ENCODE results near the gene SDC1. TPM values are rescaled to one million over a fixed set of nuclear protein-coding genes. Genes with fewer than 3 reads are reported as not detected.

The SDC1 gene
- total RNA-seq, 1 experiment from 2014 or later, result 117 TPM

DNA sequence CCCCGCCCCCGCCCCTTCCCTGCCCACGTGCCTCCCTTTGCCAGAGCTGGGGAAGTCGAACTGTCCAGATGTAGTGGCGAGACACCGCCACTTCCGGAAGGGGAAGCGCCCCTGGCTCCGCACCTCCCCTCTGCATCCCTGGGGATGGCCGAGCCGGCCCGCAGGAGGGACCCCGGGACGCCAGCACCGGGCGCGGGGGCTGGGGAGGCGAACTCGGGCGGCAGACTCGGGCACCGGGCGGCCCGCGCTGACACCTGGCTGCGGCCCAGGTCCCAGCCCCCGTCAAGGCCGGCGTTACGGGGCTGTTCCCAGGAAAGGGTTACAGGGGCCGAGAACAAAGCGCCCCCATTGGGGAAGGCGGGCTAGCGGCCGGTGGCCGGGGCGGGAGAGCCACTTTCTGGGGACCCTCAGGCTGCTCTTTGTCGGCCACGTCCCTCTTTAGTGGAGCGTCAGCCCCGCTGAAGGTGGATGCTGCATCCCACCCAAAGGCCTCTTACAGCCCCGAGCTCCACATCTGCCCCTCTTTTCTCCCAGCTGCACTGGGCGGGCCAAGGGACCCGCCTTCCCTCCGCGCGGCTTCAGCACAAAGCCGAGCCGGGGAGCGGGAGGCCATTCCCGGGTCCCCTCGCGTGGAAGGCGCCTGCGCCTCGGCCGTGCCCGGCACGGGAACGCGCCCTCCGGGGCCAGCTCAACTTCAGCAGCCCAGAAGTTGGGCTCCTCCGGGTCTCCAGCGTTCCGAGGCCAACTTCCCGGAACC is 1.3 kb downstream of the SDC1 start:
- peaks cover 39% of the 10 kb centered on the region for H3K36me3 ChIP-seq
- no peaks in the 10 kb centered on the region for H3K27me3 ChIP-seq (replicated peaks)
- H3K4me3 ChIP-seq, result peak overlapping the region; percentile 86
- peaks cover 58% of the 10 kb centered on the region for H3K4me1 ChIP-seq (replicated peaks)
- H3K9me3 ChIP-seq (replicated peaks), result peaks cover 5% of the 10 kb centered on the region; the same call in 1 of the 2 replicates
- peak; percentile 71 to 73 for DNase-seq (ENCODE audit: low read depth in 1 of 2, low spot score in 2 of 2)
- H3K27ac ChIP-seq, result peak overlapping the region; percentile 48

GRCh38 chr2:20222769-20223406 is 2.0 kb downstream of the SDC1 start:
- Histone ChIP-seq H3K4me1 (replicated peaks) (peaks cover 58% of the 10 kb centered on the region), H3K9me3 (replicated peaks) (peaks cover 5% of the 10 kb centered on the region; the same call in 1 of the 2 replicates), H3K27me3 (replicated peaks) (no peaks in the 10 kb centered on the region), H3K27ac (peak overlapping the region; percentile 61; the same call in 1 of the 2 replicates), H3K4me3 (peak overlapping the region; percentile 86), H3K36me3 (peaks cover 46% of the 10 kb centered on the region)
- peak in 1 of 2 experiments; percentile 18 for DNase-seq (ENCODE audit: low read depth in 1 of 2, low spot score in 2 of 2)

- peaks cover 5% of the 10 kb centered on the region; the same call in 1 of the 2 replicates for H3K9me3 ChIP-seq (replicated peaks)
These were observed 2.7 kb downstream of the SDC1 start for GRCh38 chr2:20222014-20222768.

DNA sequence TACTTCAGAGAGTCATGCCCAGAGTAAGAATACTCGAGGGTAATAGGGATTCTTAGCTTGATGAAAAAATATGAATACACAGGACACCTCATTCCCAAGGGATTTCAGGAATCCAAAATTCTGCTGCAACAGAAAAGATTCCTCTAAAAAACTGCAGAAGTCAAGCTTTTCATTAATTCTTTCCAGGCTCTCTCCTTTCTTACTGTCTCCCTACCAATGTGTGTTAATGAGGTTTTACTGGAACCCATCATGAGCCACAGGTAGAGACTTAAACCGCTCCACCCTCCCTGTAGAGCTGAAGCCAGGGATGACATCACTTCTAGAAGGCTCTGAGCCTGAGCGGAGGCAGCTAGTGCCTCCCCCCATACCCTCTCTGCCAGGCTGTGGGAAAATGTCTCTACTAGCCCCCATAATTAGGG is 3.4 kb downstream of the SDC1 start:
- Histone ChIP-seq H3K4me3 (no peak overlapping the region), H3K27me3 (replicated peaks) (no peaks in the 10 kb centered on the region), H3K4me1 (replicated peaks) (peaks cover 58% of the 10 kb centered on the region), H3K36me3 (peaks cover 46% of the 10 kb centered on the region), H3K9me3 (replicated peaks) (peaks cover 5% of the 10 kb centered on the region; the same call in 1 of the 2 replicates), H3K27ac (peak overlapping the region; percentile 61)
- peak in 1 of 2 experiments; percentile 77 for DNase-seq (ENCODE audit: low read depth in 1 of 2, low spot score in 2 of 2)

More at GRCh38 chr2:20222014-20222768, 2.7 kb downstream of the SDC1 start:
- Histone ChIP-seq H3K27ac (peak overlapping the region; percentile 61), H3K27me3 (replicated peaks) (no peaks in the 10 kb centered on the region), H3K36me3 (peaks cover 46% of the 10 kb centered on the region), H3K4me1 (replicated peaks) (peaks cover 58% of the 10 kb centered on the region), H3K4me3 (no peak overlapping the region; the same call in 1 of the 2 replicates)
- no peak for DNase-seq (ENCODE audit: low read depth in 1 of 2, low spot score in 2 of 2)

DNA sequence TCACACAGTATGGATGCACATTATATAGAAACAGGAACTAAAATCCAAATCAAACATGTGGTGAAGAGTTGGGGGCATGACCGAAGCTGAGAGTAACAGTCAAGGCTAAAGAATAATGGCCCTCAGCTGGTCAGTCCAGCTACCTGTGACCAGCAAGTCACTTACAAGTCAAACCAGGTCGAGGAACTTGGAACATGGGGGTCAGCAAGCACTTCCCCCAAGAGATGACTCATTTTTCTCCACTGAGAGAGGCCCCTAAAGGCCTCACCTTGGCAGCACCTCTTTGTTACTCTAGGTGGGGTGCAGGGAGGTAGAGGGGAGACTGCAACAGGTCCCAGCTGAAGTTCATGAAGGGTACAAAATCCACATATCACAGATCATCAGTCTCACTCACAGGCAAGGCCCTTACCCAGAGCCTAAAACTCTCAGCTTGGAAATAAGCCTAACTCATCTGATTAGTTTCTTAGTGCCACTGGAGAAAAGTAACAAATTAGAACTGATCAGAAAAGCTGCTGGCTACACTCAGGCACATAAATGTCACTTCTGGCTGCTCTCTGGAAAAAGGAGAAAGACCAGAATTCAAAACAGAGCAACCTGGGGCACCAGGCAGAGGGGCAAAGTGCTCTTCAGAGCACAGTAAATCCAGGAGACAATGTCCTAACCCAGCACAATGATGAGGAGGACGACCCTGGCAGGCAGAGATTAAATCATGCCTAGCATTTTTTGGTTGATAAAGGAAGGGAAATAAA is 4.0 kb downstream of the SDC1 start:
- peak overlapping the region; percentile 61 for H3K27ac ChIP-seq
- H3K4me3 ChIP-seq, result no peak overlapping the region
- H3K4me1 ChIP-seq (replicated peaks), result peaks cover 58% of the 10 kb centered on the region
- no peaks in the 10 kb centered on the region for H3K27me3 ChIP-seq (replicated peaks)
- peaks cover 46% of the 10 kb centered on the region for H3K36me3 ChIP-seq
- no peak for DNase-seq (ENCODE audit: low read depth in 1 of 2, low spot score in 2 of 2)
- peaks cover 5% of the 10 kb centered on the region; the same call in 1 of the 2 replicates for H3K9me3 ChIP-seq (replicated peaks)

DNA sequence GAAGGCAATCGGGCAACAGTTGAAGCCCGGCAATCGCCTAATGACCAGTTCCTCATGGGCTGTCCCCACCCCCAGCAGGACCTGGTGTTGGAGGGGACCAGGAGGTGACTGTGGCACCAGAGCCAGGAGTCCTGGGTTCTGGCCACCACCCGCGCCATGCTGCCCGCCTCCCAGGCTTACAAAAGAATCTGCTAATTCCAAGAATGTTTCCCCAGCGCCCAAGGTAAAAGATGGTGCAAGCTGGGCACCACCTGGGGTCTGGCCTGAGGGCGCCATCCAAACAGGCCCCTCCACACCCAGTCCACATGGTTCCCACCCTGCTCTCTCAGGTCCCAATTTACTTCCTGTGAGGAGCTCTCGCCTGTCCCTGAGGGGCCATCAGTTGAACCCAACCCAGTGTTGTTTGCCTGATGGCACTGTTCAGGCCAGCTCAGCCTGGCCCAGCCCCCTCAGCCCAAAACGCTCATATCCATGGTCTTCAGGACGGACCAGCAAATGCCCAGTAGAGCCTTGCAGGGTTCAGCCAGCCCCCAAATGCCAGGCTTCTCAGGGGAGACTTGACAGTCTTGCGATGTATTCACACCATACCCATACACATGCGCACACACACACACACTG is 5.1 kb downstream of the SDC1 start:
- DNase-seq (ENCODE audit: low read depth in 1 of 2, low spot score in 2 of 2), result no peak
- H3K27me3 ChIP-seq (replicated peaks), result no peaks in the 10 kb centered on the region
- H3K9me3 ChIP-seq (replicated peaks), result peaks cover 5% of the 10 kb centered on the region; the same call in 1 of the 2 replicates

DNA sequence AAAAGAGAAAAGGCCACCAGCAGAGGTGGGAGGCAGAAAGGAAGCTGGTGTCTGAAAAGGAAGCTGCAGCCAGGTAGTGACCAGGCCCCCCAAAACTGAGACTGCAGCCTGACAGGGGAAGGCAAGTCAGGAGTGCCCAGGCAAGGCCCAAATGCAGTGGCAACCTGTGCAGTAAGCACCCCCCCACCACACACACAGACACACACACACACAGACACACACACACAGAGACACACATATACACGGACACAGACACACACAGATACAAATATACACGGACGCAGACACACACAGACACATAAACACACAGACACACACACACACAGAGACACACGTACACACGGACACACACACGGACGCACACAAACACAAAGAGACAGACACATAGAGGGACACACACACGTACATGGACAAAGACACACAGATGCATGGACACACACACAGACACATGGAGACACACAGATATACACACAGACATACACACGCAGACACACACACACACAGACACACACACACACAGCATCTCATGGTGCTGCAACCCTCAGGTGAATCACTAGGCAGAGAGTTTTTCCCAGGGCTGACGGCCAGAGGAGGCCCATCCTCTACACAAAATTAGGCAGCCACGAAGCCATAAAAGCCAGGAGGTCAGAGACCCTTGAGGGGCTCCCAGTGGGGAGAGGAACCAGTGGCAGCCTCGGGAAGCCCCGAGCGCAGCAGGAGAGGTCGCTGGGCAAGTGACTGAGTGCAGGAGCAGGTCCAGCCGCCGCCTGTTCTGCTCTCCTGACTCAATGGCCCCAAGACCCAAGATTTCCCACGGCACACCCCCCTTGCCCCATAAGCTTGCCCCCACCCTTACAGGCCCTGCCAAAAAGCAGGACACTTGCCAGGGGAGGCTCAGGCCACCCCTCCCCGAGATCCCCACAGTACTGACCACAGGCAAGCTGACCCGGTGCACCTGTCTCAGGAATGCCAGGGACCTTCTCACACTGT is 6.3 kb downstream of the SDC1 start:
- DNase-seq (ENCODE audit: low read depth in 1 of 2, low spot score in 2 of 2), result no peak
- Histone ChIP-seq H3K4me1 (replicated peaks) (peaks cover 37% of the 10 kb centered on the region), H3K27me3 (replicated peaks) (no peaks in the 10 kb centered on the region), H3K4me3 (no peak overlapping the region), H3K9me3 (replicated peaks) (no peaks in the 10 kb centered on the region), H3K27ac (no peak overlapping the region), H3K36me3 (peaks cover 37% of the 10 kb centered on the region)

More for the DNA sequence above, 5.1 kb downstream of the SDC1 start:
- peaks cover 46% of the 10 kb centered on the region for H3K36me3 ChIP-seq
- no peak overlapping the region for H3K27ac ChIP-seq
- H3K4me1 ChIP-seq (replicated peaks), result peaks cover 50% of the 10 kb centered on the region
- no peak overlapping the region for H3K4me3 ChIP-seq

DNA sequence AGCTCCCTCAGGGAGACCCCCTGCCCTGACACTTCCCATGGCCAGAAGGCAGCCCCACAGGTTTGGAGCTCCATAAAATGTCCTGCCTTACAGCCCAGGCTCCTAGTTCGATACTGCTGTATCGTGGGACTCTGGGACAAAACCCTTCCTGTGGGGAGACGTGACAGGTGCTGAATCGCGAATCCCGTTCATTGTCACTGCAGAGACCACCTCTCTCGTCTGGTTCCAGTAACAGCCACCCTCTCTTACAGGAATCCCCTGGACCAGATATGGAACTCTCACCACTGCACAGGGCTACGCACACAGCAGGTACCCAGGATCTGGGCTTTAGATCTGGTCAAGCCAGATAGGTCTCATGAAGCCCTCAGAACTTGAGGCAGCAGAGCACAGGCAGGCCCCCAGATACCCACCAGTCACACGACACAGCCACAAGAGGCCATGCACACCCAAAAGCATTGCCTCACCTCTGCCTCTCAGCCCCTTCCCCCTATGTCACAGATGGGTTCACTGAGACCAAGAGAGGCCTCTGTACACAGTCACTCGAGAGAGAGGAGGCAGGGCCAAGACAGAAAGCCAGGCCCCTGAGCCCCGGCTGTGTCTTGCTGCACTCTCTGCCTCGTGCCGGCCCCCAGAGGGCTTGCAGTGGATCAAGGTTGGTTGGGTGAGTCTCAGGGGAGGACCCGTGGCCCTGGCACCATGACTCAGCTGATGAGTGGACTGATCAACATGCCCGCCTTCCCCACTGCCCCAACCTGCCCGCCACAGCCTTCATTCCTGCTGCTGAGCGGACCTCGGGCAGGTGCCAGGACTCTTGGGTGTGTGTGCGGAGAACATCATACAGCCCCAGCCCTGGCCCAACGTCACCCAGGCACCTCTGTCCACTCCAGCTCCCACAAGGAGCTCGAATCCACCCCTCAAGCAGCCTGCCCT is 7.6 kb downstream of the SDC1 start:
- Histone ChIP-seq H3K27ac (no peak overlapping the region), H3K9me3 (replicated peaks) (no peaks in the 10 kb centered on the region), H3K36me3 (peaks cover 27% of the 10 kb centered on the region), H3K4me1 (replicated peaks) (peaks cover 24% of the 10 kb centered on the region), H3K27me3 (replicated peaks) (no peaks in the 10 kb centered on the region), H3K4me3 (no peak overlapping the region)
- DNase-seq (ENCODE audit: low read depth in 1 of 2, low spot score in 2 of 2), result no peak

- H3K9me3 ChIP-seq (replicated peaks), result no peaks in the 10 kb centered on the region
- H3K4me1 ChIP-seq (replicated peaks), result peaks cover 15% of the 10 kb centered on the region
- no peak for DNase-seq (ENCODE audit: low read depth in 1 of 2, low spot score in 2 of 2)
- H3K36me3 ChIP-seq, result peaks cover 27% of the 10 kb centered on the region
- H3K4me3 ChIP-seq, result no peak overlapping the region
- H3K27me3 ChIP-seq (replicated peaks), result no peaks in the 10 kb centered on the region
- H3K27ac ChIP-seq, result no peak overlapping the region
These were observed 8.6 kb downstream of the SDC1 start for GRCh38 chr2:20216130-20217025.

DNA sequence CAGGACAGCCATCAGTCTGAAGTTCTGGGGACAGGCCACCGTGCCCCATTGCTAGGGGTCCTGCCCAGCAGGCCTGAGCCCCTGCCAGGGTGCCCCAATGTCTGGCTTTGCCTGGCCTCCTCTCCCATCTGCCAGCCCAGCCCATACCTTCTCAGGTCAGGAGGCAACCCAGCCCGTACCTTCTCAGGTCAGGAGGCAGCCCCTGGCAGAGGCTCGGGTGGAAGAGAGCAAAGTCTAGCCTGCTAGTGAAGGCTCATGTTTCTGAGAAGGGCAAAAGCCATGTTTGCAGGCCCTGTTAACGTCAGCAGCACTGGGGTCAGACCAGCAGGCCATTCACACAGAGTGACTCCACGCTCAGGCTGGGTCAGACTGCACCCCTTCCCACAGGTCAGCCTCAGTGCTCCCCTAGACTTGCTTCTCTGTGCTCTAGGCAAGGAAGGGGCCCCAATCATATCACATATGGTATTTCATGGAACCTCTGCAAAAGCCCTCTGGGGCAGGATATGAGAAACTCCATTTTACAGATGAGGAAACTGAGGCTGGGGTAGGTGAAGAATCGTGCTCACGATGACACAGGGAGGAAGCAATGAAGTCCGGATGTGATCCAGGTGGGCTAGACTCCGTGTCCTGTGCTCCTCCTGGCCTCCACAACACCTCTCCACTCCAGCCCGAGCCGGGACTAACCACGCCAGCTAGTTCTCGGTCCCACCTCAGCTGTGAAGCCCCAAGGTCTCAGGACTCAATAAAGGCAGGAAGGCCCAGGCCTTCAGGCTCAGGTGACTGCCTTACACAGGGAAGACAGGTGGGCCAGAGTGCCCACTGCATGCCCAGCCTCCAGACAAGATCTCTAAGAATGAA is 9.5 kb downstream of the SDC1 start:
- Histone ChIP-seq H3K9me3 (replicated peaks) (no peaks in the 10 kb centered on the region), H3K36me3 (peaks cover 23% of the 10 kb centered on the region)
- no peak for DNase-seq (ENCODE audit: low read depth in 1 of 2, low spot score in 2 of 2)

More for the DNA sequence above, 9.5 kb downstream of the SDC1 start:
- Histone ChIP-seq H3K27ac (no peak overlapping the region), H3K27me3 (replicated peaks) (no peaks in the 10 kb centered on the region), H3K4me3 (no peak overlapping the region), H3K4me1 (replicated peaks) (peaks cover 5% of the 10 kb centered on the region)
